Ishikawa (cell line): ENCODE data around the gene G3BP2.

Source experiments
- CEBPB ChIP-seq: IDR thresholded peaks from 2 replicates; pipeline ENCODE4 v1.6.1; 2012
- YY1 ChIP-seq: IDR thresholded peaks from 2 replicates; pipeline ENCODE4 v1.6.1; 2012; ENCODE audit warnings: low read depth
- TF ChIP-seq, protein P1 (sequence below): IDR thresholded peaks from 2 replicates; pipeline ENCODE4 v1.6.1; 2012

GRCh38 chr4:75702919-75703411 is 29.8 kb upstream of the G3BP2 start:
- no peak for TF ChIP-seq YY1
- TF ChIP-seq, protein P1, sequence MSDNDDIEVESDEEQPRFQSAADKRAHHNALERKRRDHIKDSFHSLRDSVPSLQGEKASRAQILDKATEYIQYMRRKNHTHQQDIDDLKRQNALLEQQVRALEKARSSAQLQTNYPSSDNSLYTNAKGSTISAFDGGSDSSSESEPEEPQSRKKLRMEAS, result no peak
- TF ChIP-seq CEBPB, result no peak
